HG02759 (cell line): ENCODE results near the gene ZC4H2.
A peak's percentile ranks its signal among the peaks of the same experiment; 100 is the strongest.
"Not testable (repeated sequence)": the region's sequence is repeated elsewhere in the genome, so short reads cannot be mapped to it uniquely, and the experiment has no call there.

Experiments
- ATAC-seq: cut with Tn5 transposase; IDR thresholded peaks from one replicate; pipeline ENCODE4 v1.9.1; 2021; ENCODE audit warnings: mild to moderate bottlenecking, moderate library complexity; ENCODE audit not compliant: unreplicated experiment

The ZC4H2 gene

GRCh38 chrX:64975989-64976672, at the start of gene ZC4H2:
Gene ZC4H2, minus strand, starts transcription at chrX:64976450. Its CDS starts 73 bp downstream, at chrX:64976377.
- peak; percentile 99 for ATAC-seq

GRCh38 chrX:65017451-65017850, 41.2 kb upstream of the ZC4H2 start:
- ATAC-seq = no peak

- ATAC-seq = no peak
These were observed 38.0 kb upstream of the ZC4H2 start for GRCh38 chrX:65014230-65014629.

- no peak for ATAC-seq
These were observed 33.2 kb upstream of the ZC4H2 start for GRCh38 chrX:65009459-65009858.

- ATAC-seq = not testable (repeated sequence)
These were observed 26.0 kb upstream of the ZC4H2 start for GRCh38 chrX:65002208-65002607.

GRCh38 chrX:64996805-64997204, 20.6 kb upstream of the ZC4H2 start:
- ATAC-seq = no peak

- no peak for ATAC-seq
These were observed 18.0 kb upstream of the ZC4H2 start for GRCh38 chrX:64994131-64994798.

- no peak for ATAC-seq
These were observed 1.6 kb upstream of the ZC4H2 start for GRCh38 chrX:64977830-64978229.

- ATAC-seq = no peak
These were observed 801 bp upstream of the ZC4H2 start for GRCh38 chrX:64977051-64977450.

- peak; percentile 39 for ATAC-seq
These were observed 407 bp upstream of the ZC4H2 start for GRCh38 chrX:64976673-64977040.

- peak; percentile 28 for ATAC-seq
These were observed 759 bp downstream of the ZC4H2 start for GRCh38 chrX:64975491-64975890.

GRCh38 chrX:64925480-64925879, 50.8 kb downstream of the ZC4H2 start:
- no peak for ATAC-seq

- ATAC-seq = no peak
These were observed 68.1 kb downstream of the ZC4H2 start for GRCh38 chrX:64908121-64908520.

- ATAC-seq = peak; percentile 81
These were observed 81.7 kb downstream of the ZC4H2 start for GRCh38 chrX:64894454-64895038.

GRCh38 chrX:64885850-64886249, 90.4 kb downstream of the ZC4H2 start:
- peak; percentile 66 for ATAC-seq

- not testable (repeated sequence) for ATAC-seq
These were observed 97.5 kb downstream of the ZC4H2 start for GRCh38 chrX:64878709-64879108.

GRCh38 chrX:64867217-64867616, 109.0 kb downstream of the ZC4H2 start:
- no peak for ATAC-seq
